H9 (cell line): Measurements from ENCODE around the gene FHOD1. TPM values are rescaled to one million over a fixed set of nuclear protein-coding genes. Genes with fewer than 3 reads are reported as not detected.

ENCODE experiments used
- DNase-seq: peaks from one replicate; pipeline ENCODE4 v3.0.0-alpha.2; 2017
- H2AFZ ChIP-seq: one replicate; pipeline ENCODE4 v1.6.1; 2013; ENCODE audit warnings: mild to moderate bottlenecking, low read length, control low read depth, moderate library complexity
- H2AK5ac ChIP-seq: 2 replicates; pipeline ENCODE4 v1.6.1; 2013; ENCODE audit warnings: low read length, control low read depth, mixed read lengths; ENCODE audit not compliant: insufficient read length
- H2BK120ac ChIP-seq: one replicate; pipeline ENCODE4 v1.6.1; 2013; ENCODE audit warnings: low read depth, mild to moderate bottlenecking, low read length, control low read depth, inconsistent platforms; ENCODE audit not compliant: poor library complexity, severe bottlenecking
- H2BK12ac ChIP-seq: 2 replicates; pipeline ENCODE4 v1.6.1; 2013; ENCODE audit warnings: low read length, control low read depth, mixed read lengths, low read depth; ENCODE audit not compliant: insufficient read length
- H2BK15ac ChIP-seq: 2 replicates; pipeline ENCODE4 v1.6.1; 2013; ENCODE audit warnings: low read depth, low read length, control low read depth
- H2BK20ac ChIP-seq: one replicate; pipeline ENCODE4 v1.6.1; 2013; ENCODE audit warnings: low read depth, mild to moderate bottlenecking, low read length, control low read depth, inconsistent platforms; ENCODE audit not compliant: poor library complexity, severe bottlenecking
- H2BK5ac ChIP-seq: 2 replicates; pipeline ENCODE4 v1.6.1; 2013; ENCODE audit warnings: low read length, control low read depth, mixed read lengths; ENCODE audit not compliant: insufficient read length
- H3K14ac ChIP-seq: 2 replicates; pipeline ENCODE4 v1.6.1; 2013; ENCODE audit warnings: low read length, control low read depth; ENCODE audit not compliant: insufficient read depth
- H3K18ac ChIP-seq: 2 replicates; pipeline ENCODE4 v1.6.1; 2013; ENCODE audit warnings: low read depth, mild to moderate bottlenecking, mixed read lengths, low read length, control low read depth; ENCODE audit not compliant: insufficient read length
- H3K23ac ChIP-seq: 2 replicates; pipeline ENCODE4 v1.6.1; 2013; ENCODE audit warnings: low read length, control low read depth, mixed read lengths, low read depth; ENCODE audit not compliant: insufficient read length
- H3K23me2 ChIP-seq: 2 replicates; pipeline ENCODE4 v1.6.1; 2013; ENCODE audit warnings: low read depth, mild to moderate bottlenecking, mixed read lengths, low read length, control low read depth; ENCODE audit not compliant: insufficient read length, poor library complexity, severe bottlenecking
- H3K27ac ChIP-seq: 2 replicates; pipeline ENCODE4 v1.5.1; 2013; ENCODE audit warnings: low read length, control low read depth, mixed read lengths, low read depth; ENCODE audit not compliant: insufficient read length
- H3K27me3 ChIP-seq: 2 replicates; pipeline ENCODE4 v1.6.1; 2013; ENCODE audit warnings: low read length, control low read depth, inconsistent platforms; ENCODE audit not compliant: insufficient read depth
- H3K4ac ChIP-seq: 2 replicates; pipeline ENCODE4 v1.6.1; 2013; ENCODE audit warnings: low read depth, mild to moderate bottlenecking, control low read depth, inconsistent platforms, low read length, moderate library complexity
- H3K4me1 ChIP-seq: 2 replicates; pipeline ENCODE4 v1.6.1; 2013; ENCODE audit warnings: low read length, control low read depth, inconsistent platforms; ENCODE audit not compliant: insufficient read depth
- H3K4me2 ChIP-seq: 2 replicates; pipeline ENCODE4 v1.6.1; 2013; ENCODE audit warnings: low read length, control low read depth, mixed read lengths; ENCODE audit not compliant: insufficient read length, insufficient read depth
- H3K56ac ChIP-seq: 2 replicates; pipeline ENCODE4 v1.6.1; 2013; ENCODE audit warnings: low read depth, mild to moderate bottlenecking, mixed read lengths, low read length, control low read depth; ENCODE audit not compliant: insufficient read length
- H3K79me1 ChIP-seq: 2 replicates; pipeline ENCODE4 v1.6.1; 2013; ENCODE audit warnings: low read depth, mild to moderate bottlenecking, moderate library complexity, low read length, control low read depth, inconsistent platforms; ENCODE audit not compliant: insufficient read depth, poor library complexity, severe bottlenecking
- H3K79me2 ChIP-seq: 2 replicates; pipeline ENCODE4 v1.6.1; 2013; ENCODE audit warnings: low read length, control low read depth, inconsistent platforms; ENCODE audit not compliant: insufficient read depth
- H3K9ac ChIP-seq: 2 replicates; pipeline ENCODE4 v1.6.1; 2013; ENCODE audit warnings: low read length, control low read depth, mixed read lengths; ENCODE audit not compliant: insufficient read length; ENCODE audit errors: extremely low read depth
- H3K9me3 ChIP-seq: one replicate; pipeline ENCODE4 v1.6.1; 2013; ENCODE audit warnings: low read depth, low read length, inconsistent platforms; ENCODE audit not compliant: control insufficient read depth
- H3T11ph ChIP-seq: one replicate; pipeline ENCODE4 v1.6.1; 2013; ENCODE audit warnings: mild to moderate bottlenecking, low read length, control low read depth, inconsistent platforms
- H4K20me1 ChIP-seq: one replicate; pipeline ENCODE4 v1.6.1; 2013; ENCODE audit not compliant: control insufficient read depth, insufficient read length, insufficient read depth
- H4K5ac ChIP-seq: 2 replicates; pipeline ENCODE4 v1.6.1; 2013; ENCODE audit warnings: low read depth, mild to moderate bottlenecking, mixed read lengths, low read length, control low read depth; ENCODE audit not compliant: insufficient read length
- H4K8ac ChIP-seq: replicated peaks from 2 replicates; pipeline ENCODE4 v1.6.1; 2013; ENCODE audit warnings: low read length, control low read depth, mixed read lengths, low read depth; ENCODE audit not compliant: insufficient read length
- H4K91ac ChIP-seq: 2 replicates; pipeline ENCODE4 v1.6.1; 2013; ENCODE audit warnings: low read depth, mild to moderate bottlenecking, moderate library complexity, mixed read lengths, low read length, control low read depth; ENCODE audit not compliant: insufficient read length
- H3K27ac Mint-ChIP-seq, 3 experiments: 2 replicates in 2 of 3; 3 replicates in 1 of 3; pipeline ENCODE4 v1.8.0; 2020 to 2021; ENCODE audit warnings: mixed read lengths in 3 of 3, mild to moderate bottlenecking in 1 of 3, moderate library complexity in 1 of 3
- H3K27me3 Mint-ChIP-seq: 2 replicates; pipeline ENCODE4 v1.8.0; 2021; ENCODE audit warnings: low read depth, mild to moderate bottlenecking, moderate library complexity, mixed read lengths
- H3K36me3 Mint-ChIP-seq, 3 experiments: 2 replicates in 2 of 3; 3 replicates in 1 of 3; pipeline ENCODE4 v1.8.0; 2020 to 2021; ENCODE audit warnings: low read depth in 3 of 3, mixed read lengths in 3 of 3; ENCODE audit not compliant: insufficient read depth in 1 of 3
- H3K4me1 Mint-ChIP-seq, 2 experiments: 2 replicates each; pipeline ENCODE4 v1.8.0; 2020; ENCODE audit warnings: mixed read lengths in 2 of 2
- H3K4me3 Mint-ChIP-seq, 2 experiments: 2 replicates in 1 of 2; 3 replicates in 1 of 2; pipeline ENCODE4 v1.8.0; 2020 to 2021; ENCODE audit warnings: mild to moderate bottlenecking in 2 of 2, mixed read lengths in 2 of 2, moderate library complexity in 1 of 2
- H3K9me3 Mint-ChIP-seq, 2 experiments: 2 replicates in 1 of 2; 3 replicates in 1 of 2; pipeline ENCODE4 v1.8.0; 2020; ENCODE audit warnings: mild to moderate bottlenecking in 2 of 2, mixed read lengths in 2 of 2, moderate library complexity in 1 of 2
- CTCF ChIP-seq: fragments of 200-600 bp; sonication (generic); conservative IDR thresholded peaks from 3 replicates; pipeline ENCODE4 v1.8.0; 2021; ENCODE audit warnings: antibody characterized with exemption, mild to moderate bottlenecking
- WGBS: extraction: QIAGEN DNeasy Blood & Tissue Kit; methylation state at CpG from one replicate; pipeline ENCODE4 v1.1.7; 2013; ENCODE audit warnings: missing lambda C conversion rate, low lambda C conversion rate, mixed read lengths; ENCODE audit not compliant: insufficient read length; ENCODE audit errors: extremely low coverage; 5-methylcytosine and 5-hydroxymethylcytosine counted together
- total RNA-seq: library from RNA; stranded (reverse); gene quantifications from 2 replicates; pipeline ENCODE4 v1.2.1, GENCODE V29; 2021

The FHOD1 gene
- total RNA-seq, 1 experiment from 2014 or later: 67.0 TPM

- no peak overlapping the region for H4K5ac ChIP-seq
- no peak overlapping the region for H3K14ac ChIP-seq
- no peak overlapping the region for H3K56ac ChIP-seq
- no peak for TF ChIP-seq CTCF
- Mint-ChIP-seq H3K27ac (no peak overlapping the region), H3K4me1 (peaks cover 20 to 23% of the 10 kb centered on the region in 2 experiments), H3K36me3 (peaks cover 0 to 7% (median 4%) of the 10 kb centered on the region in 3 experiments; a peak in 2 of 7 replicates), H3K27me3 (peaks cover 40% of the 10 kb centered on the region), H3K9me3 (no peaks in the 10 kb centered on the region; a peak in 1 of 5 replicates), H3K4me3 (no peak overlapping the region)
- peaks cover 4% of the 10 kb centered on the region; the same call in 1 of the 2 replicates for H3K27me3 ChIP-seq
- peaks cover 22% of the 10 kb centered on the region for H3K23me2 ChIP-seq
- no peak overlapping the region for H2BK120ac ChIP-seq
- H3K9me3 ChIP-seq: no peaks in the 10 kb centered on the region
- no peak overlapping the region for H3K18ac ChIP-seq
- no peak overlapping the region for H3K27ac ChIP-seq
- H4K91ac ChIP-seq: no peak overlapping the region
- H4K20me1 ChIP-seq: no peaks in the 10 kb centered on the region
- no peak overlapping the region for H2AK5ac ChIP-seq
- H2BK5ac ChIP-seq: no peak overlapping the region
- H4K8ac ChIP-seq: no peak overlapping the region
- H3K79me1 ChIP-seq: no peaks in the 10 kb centered on the region
- no peak for DNase-seq
- no peak overlapping the region for H2BK20ac ChIP-seq
- H3K9ac ChIP-seq: no peak overlapping the region
- no peak overlapping the region for H3T11ph ChIP-seq
- H3K79me2 ChIP-seq: no peaks in the 10 kb centered on the region
- no peak overlapping the region for H3K23ac ChIP-seq
- H2BK12ac ChIP-seq: no peak overlapping the region
- no peak overlapping the region for H3K4ac ChIP-seq
- H2BK15ac ChIP-seq: no peak overlapping the region
- no CpG with 5 or more reads among the region's 2 CpGs for WGBS
- H3K4me1 ChIP-seq: peaks cover 6% of the 10 kb centered on the region; the same call in 1 of the 2 replicates
- H3K4me2 ChIP-seq: no peak overlapping the region
- H2AFZ ChIP-seq: no peak overlapping the region
Measured at GRCh38 chr16:67181346-67181745, 65.9 kb downstream of the FHOD1 start.
